C4-2B (cell line): Measurements from ENCODE around the gene SCN9A.

Source experiments
- CTCF ChIP-seq: fragments of 450-650 bp; conservative IDR thresholded peaks from 2 replicates; pipeline ENCODE4 v1.5.1; 2017; ENCODE audit warnings: mild to moderate bottlenecking
- ZFX ChIP-seq: fragments of 450-650 bp; IDR thresholded peaks from 2 replicates; pipeline ENCODE4 v1.6.1; 2017

GRCh38 chr2:166334805-166335204, 40.9 kb downstream of the SCN9A start:
- TF ChIP-seq CTCF (no peak), ZFX (no peak)
